PC-9 (cell line): Measurements from ENCODE around the gene DRAXIN. TPM values are rescaled to one million over a fixed set of nuclear protein-coding genes. Genes with fewer than 3 reads are reported as not detected.

Source experiments
- BruUV-seq: library from RNA; stranded (reverse); fragments of 400-500 nt; replicated peaks from 2 replicates; lab custom pipeline; 2021; lab: Mats Ljungman, UMichigan
- CTCF ChIA-PET: fragments of 300-600 bp; sonication (Branson Sonifier 250); formaldehyde crosslinking; loops from one replicate; lab custom pipeline; 2022; ENCODE audit warnings: antibody characterized with exemption; lab: Charles Lee
- POLR2A ChIA-PET: fragments of 300-600 bp; sonication (Branson Sonifier 250); formaldehyde crosslinking; loops from one replicate; lab custom pipeline; 2022; ENCODE audit warnings: antibody characterized with exemption; ENCODE audit not compliant: unreplicated experiment; lab: Charles Lee
- DNase-seq, 2 experiments: peaks; one replicate each; pipeline versions ENCODE4 v3.0.0 to v3.0.0-alpha.2; 2015 to 2022; ENCODE audit warnings: mixed read lengths in 1 of 2
- H2AFZ ChIP-seq: fragments of 200-600 bp; sonication (generic); 2 replicates; pipeline ENCODE4 v1.8.1; 2017; ENCODE audit warnings: antibody characterized with exemption
- H3F3A ChIP-seq: fragments of 200-600 bp; sonication (generic); 2 replicates; pipeline ENCODE4 v1.8.1; 2017; ENCODE audit warnings: antibody characterized with exemption, mild to moderate bottlenecking, low read depth; ENCODE audit not compliant: insufficient read depth
- H3K27ac ChIP-seq: fragments of 200-600 bp; sonication (generic); 2 replicates; pipeline ENCODE4 v1.6.1; 2016; ENCODE audit warnings: mixed run types
- H3K27me3 ChIP-seq: fragments of 200-600 bp; sonication (generic); 2 replicates; pipeline ENCODE4 v1.6.1; 2016; ENCODE audit warnings: low read depth, mixed run types; ENCODE audit not compliant: insufficient read depth
- H3K36me3 ChIP-seq: fragments of 200-600 bp; sonication (generic); 2 replicates; pipeline ENCODE4 v1.6.1; 2016; ENCODE audit warnings: low read depth, mixed run types
- H3K4me1 ChIP-seq: fragments of 200-600 bp; sonication (generic); replicated peaks from 2 replicates; pipeline ENCODE4 v1.6.1; 2016; ENCODE audit warnings: mixed run types; ENCODE audit not compliant: insufficient read depth
- H3K4me2 ChIP-seq: fragments of 200-600 bp; sonication (generic); 2 replicates; pipeline ENCODE4 v1.6.1; 2017; ENCODE audit warnings: mixed run types
- H3K4me3 ChIP-seq: fragments of 200-600 bp; sonication (generic); 2 replicates; pipeline ENCODE4 v1.6.1; 2016; ENCODE audit warnings: mixed run types
- H3K79me2 ChIP-seq: fragments of 200-600 bp; sonication (generic); 2 replicates; pipeline ENCODE4 v1.6.1; 2017; ENCODE audit warnings: low read depth, mixed run types
- H3K9me2 ChIP-seq: fragments of 200-600 bp; sonication (generic); 2 replicates; pipeline ENCODE4 v1.8.1; 2017; ENCODE audit warnings: mild to moderate bottlenecking; ENCODE audit not compliant: insufficient read depth
- H3K9me3 ChIP-seq: fragments of 200-600 bp; sonication (generic); 2 replicates; pipeline ENCODE4 v1.8.1; 2016; ENCODE audit warnings: low read depth; ENCODE audit not compliant: insufficient read depth
- H4K20me1 ChIP-seq: fragments of 200-600 bp; sonication (generic); 2 replicates; pipeline ENCODE4 v1.8.1; 2017; ENCODE audit not compliant: insufficient read depth
- CTCF ChIP-seq: fragments of 200-600 bp; sonication (generic); conservative IDR thresholded peaks from 2 replicates; pipeline ENCODE4 v1.6.1; 2017; ENCODE audit warnings: mixed run types, antibody characterized with exemption, mild to moderate bottlenecking, moderate library complexity
- EZH2 ChIP-seq: fragments of 200-600 bp; sonication (generic); IDR thresholded peaks from 2 replicates; pipeline ENCODE4 v1.8.0; 2017; ENCODE audit warnings: antibody characterized with exemption, low read depth
- intact Hi-C: fragments of 100-400 bp; cut with micrococcal nuclease; formaldehyde crosslinking; loops from one replicate; pipeline ENCODE4 v1.10.0; 2022; ENCODE audit not compliant: unreplicated experiment
- total RNA-seq: library from RNA; stranded (reverse); gene quantifications from 2 replicates; pipeline ENCODE4 v1.2.3, GENCODE V29; 2021

DRAXIN gene
- total RNA-seq, 1 experiment from 2014 or later = not detected

GRCh38 chr1:11685210-11685752 lies 6.2 kb upstream of the DRAXIN start:
- H3K4me2 ChIP-seq = no peak overlapping the region
- H3K4me3 ChIP-seq = no peak overlapping the region
- H3K79me2 ChIP-seq = no peaks in the 10 kb centered on the region
- TF ChIP-seq EZH2 (no peak), CTCF (no peak)
- H4K20me1 ChIP-seq = no peaks in the 10 kb centered on the region
- intact Hi-C loops = no loop called here
- H3K27ac ChIP-seq = no peak overlapping the region
- H3K9me3 ChIP-seq = no peaks in the 10 kb centered on the region
- H3K4me1 ChIP-seq = no peaks in the 10 kb centered on the region
- H3K36me3 ChIP-seq = no peaks in the 10 kb centered on the region
- H2AFZ ChIP-seq = no peak overlapping the region
- no peaks in the 10 kb centered on the region for H3K9me2 ChIP-seq
- no peaks in the 10 kb centered on the region for H3F3A ChIP-seq
- ChIA-PET CTCF (no interaction called here), POLR2A (no interaction called here)
- BruUV-seq = no TSS peak
- H3K27me3 ChIP-seq = peaks cover 5% of the 10 kb centered on the region
- DNase-seq = no peak

GRCh38 chr1:11688506-11688905 lies 3.0 kb upstream of the DRAXIN start:
- intact Hi-C loops = no loop called here
- Histone ChIP-seq H3K79me2 (no peaks in the 10 kb centered on the region), H3F3A (no peaks in the 10 kb centered on the region), H3K36me3 (no peaks in the 10 kb centered on the region), H3K9me3 (no peaks in the 10 kb centered on the region), H3K9me2 (no peaks in the 10 kb centered on the region), H3K4me3 (no peak overlapping the region), H4K20me1 (no peaks in the 10 kb centered on the region), H3K4me2 (no peak overlapping the region), H3K4me1 (peaks cover 9% of the 10 kb centered on the region; the same call in 1 of the 2 replicates), H2AFZ (no peak overlapping the region), H3K27me3 (peaks cover 9% of the 10 kb centered on the region), H3K27ac (no peak overlapping the region)
- no peak for TF ChIP-seq CTCF
- no peak for TF ChIP-seq EZH2
- BruUV-seq = no TSS peak
- DNase-seq = no peak
- POLR2A ChIA-PET = no interaction called here
- CTCF ChIA-PET = no interaction called here

- Histone ChIP-seq H3K4me3 (no peak overlapping the region), H3K4me1 (peaks cover 11% of the 10 kb centered on the region; the same call in 1 of the 2 replicates), H3K4me2 (no peak overlapping the region), H3K27me3 (peaks cover 13% of the 10 kb centered on the region), H3K9me3 (no peaks in the 10 kb centered on the region), H4K20me1 (no peaks in the 10 kb centered on the region), H3K36me3 (no peaks in the 10 kb centered on the region), H2AFZ (no peak overlapping the region), H3F3A (no peaks in the 10 kb centered on the region), H3K79me2 (no peaks in the 10 kb centered on the region), H3K9me2 (no peaks in the 10 kb centered on the region), H3K27ac (no peak overlapping the region)
- ChIA-PET POLR2A (interaction anchor here (0.5 to 0.8 kb wide), 2 partner anchors 142 to 362 kb away, joined by 3 to 5 read pairs; no protein-coding TSS in a partner anchor), CTCF (interaction anchor here (0.6 to 0.7 kb wide), 2 partner anchors 23 to 36 kb away, joined by 3 to 4 read pairs; no protein-coding TSS in a partner anchor)
- TF ChIP-seq EZH2 = no peak
- no peak for TF ChIP-seq CTCF
- no TSS peak for BruUV-seq
- DNase-seq = no peak
- intact Hi-C loops = no loop called here
These were observed 861 bp upstream of the DRAXIN start for GRCh38 chr1:11690397-11691301.
